ENCODE results near the gene CBX4.

DNA sequence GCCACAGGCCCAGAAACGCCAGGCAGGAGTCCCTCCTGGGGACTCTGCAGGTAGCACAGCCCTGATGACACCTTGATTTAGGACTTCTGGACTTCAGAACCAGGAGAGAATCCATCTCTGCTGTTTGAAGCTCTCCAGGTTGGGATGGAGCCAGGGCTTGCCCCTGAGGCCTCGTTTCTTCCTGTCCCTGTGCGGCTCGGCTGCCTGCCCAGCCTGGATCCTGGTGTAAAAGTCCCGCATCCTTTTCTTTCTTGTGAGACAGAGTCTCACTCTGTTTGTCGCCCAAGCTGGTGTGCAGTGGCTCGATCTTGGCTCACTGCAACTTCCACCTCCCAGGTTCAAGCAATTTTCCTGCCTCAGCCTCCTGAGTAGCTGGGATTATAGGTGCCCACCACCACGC is 17.9 kb upstream of the CBX4 start:
- no peak for TF ChIP-seq POLR2A (IDR thresholded peaks at IDR 0.05)
- TF ChIP-seq, protein P1, sequence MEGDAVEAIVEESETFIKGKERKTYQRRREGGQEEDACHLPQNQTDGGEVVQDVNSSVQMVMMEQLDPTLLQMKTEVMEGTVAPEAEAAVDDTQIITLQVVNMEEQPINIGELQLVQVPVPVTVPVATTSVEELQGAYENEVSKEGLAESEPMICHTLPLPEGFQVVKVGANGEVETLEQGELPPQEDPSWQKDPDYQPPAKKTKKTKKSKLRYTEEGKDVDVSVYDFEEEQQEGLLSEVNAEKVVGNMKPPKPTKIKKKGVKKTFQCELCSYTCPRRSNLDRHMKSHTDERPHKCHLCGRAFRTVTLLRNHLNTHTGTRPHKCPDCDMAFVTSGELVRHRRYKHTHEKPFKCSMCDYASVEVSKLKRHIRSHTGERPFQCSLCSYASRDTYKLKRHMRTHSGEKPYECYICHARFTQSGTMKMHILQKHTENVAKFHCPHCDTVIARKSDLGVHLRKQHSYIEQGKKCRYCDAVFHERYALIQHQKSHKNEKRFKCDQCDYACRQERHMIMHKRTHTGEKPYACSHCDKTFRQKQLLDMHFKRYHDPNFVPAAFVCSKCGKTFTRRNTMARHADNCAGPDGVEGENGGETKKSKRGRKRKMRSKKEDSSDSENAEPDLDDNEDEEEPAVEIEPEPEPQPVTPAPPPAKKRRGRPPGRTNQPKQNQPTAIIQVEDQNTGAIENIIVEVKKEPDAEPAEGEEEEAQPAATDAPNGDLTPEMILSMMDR (IDR thresholded peaks at IDR 0.05) = no peak
- TF ChIP-seq EP300 (IDR thresholded peaks at IDR 0.05) = no peak
